GM21447 (cell line): ENCODE results near the gene DMAC1.

ENCODE experiments used
- ATAC-seq: cut with Tn5 transposase; IDR thresholded peaks from one replicate; pipeline ENCODE4 v1.9.1; 2021; ENCODE audit not compliant: unreplicated experiment

The DMAC1 gene, protein sequence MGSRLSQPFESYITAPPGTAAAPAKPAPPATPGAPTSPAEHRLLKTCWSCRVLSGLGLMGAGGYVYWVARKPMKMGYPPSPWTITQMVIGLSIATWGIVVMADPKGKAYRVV

DNA sequence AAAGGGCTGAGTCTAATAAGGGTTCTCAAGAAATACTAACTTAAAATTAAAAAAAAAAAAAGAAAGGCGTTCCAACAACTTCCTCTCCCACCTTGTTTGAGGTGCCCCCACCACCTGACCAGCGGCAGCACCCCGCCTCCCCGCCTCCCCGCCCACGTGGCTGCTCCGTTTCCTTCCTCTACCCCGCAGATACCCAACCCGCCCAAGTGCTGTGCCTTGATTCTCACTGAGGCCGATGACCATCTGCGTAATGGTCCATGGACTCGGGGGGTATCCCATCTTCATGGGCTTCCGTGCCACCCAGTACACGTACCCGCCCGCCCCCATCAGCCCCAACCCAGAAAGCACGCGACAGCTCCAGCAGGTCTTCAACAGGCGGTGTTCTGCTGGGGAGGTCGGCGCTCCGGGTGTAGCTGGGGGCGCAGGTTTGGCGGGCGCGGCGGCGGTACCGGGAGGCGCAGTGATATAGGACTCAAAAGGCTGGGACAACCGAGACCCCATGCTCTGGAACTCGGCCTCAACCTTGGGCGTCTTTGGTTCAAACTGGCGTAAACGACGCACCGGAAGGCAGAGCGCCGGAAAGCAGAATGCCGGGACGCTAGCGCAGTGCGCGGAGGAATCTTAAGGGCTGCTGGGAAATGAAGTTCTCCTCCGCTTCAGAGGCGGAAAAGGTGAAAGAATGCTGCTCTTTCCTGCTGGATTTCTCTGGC lies at the start of gene DMAC1:
Gene DMAC1 (minus strand): TSS at position 545 of the 710 bp plus-strand sequence. CDS start 44 bp downstream, at position 501.
- peak; percentile 95 for ATAC-seq

DNA sequence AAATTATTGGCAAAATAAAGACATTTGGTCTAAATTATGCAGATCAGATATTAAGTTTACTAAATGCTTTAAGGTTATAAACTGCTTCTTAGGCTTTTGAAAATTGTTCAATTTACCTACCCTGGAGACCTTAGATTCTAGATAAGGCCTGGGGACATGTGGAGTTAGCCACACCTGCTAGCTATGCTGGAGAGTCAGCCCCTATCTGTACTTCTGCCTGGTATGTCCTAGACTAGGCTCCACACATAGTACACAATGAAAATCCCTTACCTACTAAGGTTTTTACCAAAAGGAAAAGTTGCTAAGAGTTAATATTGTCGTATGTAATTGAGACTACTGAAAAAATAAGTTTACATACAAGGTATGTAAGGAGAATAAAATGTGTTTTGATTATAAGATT lies 49.8 kb upstream of the DMAC1 start:
- ATAC-seq, result no peak

DNA sequence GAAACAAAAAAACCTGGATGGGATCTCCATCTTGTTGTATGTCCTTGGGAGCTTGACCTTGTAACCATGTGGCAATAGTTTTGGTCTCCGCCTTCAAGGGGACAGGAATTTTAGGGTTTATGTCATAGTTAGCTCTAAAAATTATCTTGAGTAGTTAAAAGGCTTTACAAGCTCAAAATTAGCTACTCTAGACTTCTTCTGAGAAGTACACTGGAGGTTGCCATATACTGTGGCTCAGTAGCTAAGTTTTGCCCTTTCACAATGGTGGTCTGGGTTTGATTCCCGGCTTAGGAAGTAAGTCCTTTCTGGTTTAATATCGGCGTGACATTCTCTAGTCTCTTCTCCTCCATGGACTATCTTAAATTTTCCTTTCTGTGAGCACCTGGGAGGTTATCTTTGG lies 48.9 kb upstream of the DMAC1 start:
- no peak for ATAC-seq

DNA sequence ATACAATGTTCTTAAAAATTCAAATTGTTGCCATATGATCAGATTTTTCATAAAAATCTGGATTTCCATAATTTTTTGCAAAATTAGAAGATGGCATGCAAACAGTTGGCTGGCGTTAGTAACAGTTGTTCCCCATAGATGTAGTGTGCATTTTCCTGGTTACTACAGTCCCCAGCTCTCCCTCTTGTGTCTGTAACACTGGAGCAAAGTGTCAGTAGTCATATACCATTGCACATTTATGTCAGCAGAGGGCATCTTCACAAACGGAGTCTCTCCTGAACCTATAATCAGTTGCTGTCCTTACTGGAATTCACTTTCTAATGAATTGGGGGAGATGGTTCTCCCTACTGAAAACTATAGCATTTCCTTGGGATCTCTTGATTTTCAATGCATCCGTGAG lies 44.7 kb upstream of the DMAC1 start:
- no peak for ATAC-seq

DNA sequence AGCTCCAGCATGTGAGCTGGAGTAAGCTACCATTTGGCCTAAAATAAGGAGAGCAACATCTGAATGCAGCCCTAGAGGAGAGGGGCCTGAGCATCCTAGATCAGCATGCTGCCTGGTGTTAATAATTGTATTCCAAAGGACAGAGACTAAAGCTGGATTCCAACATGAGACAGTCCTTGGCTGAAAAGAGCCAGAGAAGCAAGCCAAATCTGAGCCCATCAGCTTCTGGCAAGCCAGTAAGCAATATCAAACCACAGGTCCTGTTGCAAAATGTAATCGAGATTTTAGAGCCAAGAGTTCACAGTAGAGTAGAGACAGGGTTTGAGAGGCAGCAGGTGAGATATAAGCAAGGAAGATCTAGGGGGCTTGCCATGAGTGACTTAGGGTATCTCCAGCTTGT lies 42.3 kb upstream of the DMAC1 start:
- ATAC-seq, result no peak

DNA sequence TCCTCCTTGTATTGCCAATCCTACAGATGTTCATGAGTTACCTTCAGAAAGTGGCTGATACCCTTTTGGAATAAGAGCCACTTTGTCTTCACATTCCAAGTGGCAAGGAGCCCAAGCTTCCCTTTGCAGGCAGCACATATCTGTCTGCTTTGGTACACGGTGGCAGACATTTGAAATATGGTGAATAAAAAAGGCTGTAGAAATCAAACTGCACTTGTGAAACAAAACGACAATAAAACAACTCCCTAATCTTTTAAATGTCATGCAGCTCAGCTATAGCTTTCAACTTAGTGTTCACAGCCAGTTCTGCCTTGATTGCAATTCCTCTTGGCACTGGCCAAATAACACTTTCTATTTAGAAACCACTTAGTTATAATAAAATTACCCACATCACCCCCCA lies 35.0 kb upstream of the DMAC1 start:
- no peak for ATAC-seq

DNA sequence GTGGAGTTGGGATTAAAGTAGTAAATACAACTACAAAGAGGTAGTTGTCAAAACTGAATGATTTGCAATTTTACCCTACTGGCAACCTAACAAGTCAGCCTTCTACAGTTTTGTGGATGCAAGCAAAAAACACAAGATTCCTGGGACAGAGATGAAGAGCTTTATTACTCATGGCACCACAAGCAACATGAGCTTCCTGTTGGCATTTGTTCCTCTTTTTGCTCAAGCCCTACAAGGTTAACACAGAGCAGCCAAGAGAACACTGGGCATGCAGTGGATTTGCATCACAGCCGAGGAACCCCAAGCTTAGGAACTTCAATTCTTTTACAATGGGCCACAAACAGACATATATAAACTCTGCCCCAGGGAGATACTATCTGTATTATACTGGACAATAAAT lies 28.8 kb upstream of the DMAC1 start:
- no peak for ATAC-seq

DNA sequence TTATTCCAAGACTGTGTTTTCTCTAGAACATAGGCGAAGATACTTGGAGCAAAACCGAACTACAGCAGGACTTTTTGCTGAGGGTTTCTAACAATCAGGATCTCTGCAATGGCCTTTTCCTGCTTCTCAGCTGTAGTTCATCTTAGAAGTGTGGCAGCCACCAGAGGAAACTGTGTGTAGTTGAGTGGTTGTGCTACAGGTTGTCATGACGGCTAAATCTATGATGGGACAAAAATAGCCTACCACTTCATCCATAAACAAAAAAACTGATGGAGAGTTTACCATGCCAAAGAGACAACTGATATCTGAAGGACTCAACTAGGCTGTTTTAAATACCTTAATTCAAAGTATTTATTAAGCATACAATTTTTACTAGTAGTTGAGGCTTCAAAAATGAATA lies 28.2 kb upstream of the DMAC1 start:
- no peak for ATAC-seq

DNA sequence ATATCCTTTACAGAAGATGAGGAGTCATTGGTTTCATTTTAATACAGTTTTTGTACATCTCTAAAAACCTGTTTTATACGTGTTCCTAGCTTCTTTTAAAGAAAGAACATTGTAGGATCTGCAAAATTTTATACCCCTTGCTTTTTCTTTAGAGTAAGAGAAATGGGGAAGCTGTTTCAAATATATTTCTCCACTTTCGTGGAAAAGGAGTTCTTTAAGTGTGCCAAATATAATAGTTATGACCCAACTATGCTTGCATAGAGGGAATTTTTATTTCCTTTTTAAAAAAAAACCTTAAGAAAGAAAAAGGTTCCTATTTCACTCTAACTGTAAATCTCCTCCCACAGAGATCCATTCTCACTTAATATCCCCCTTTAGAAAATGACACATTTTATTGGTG lies 27.5 kb upstream of the DMAC1 start:
- no peak for ATAC-seq

DNA sequence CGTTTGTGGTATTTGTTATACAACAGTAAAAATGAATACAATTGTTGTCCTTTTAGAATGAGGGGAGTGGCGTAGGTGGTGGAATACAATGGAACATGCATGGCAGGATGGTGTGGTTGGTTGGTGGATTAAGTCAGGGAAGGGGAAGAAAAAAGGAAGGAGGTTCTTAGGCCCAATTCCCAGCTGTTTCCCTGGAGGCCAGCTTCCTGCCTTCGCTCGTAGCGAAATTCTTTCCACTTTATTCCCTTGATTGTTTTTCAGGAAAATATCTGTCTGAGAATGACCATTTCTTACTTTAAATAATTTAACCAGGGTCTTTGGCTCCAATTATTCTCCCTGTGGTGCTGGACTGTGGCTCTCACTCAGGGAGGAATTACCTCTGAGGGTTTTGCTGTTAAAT lies 24.1 kb upstream of the DMAC1 start:
- no peak for ATAC-seq

DNA sequence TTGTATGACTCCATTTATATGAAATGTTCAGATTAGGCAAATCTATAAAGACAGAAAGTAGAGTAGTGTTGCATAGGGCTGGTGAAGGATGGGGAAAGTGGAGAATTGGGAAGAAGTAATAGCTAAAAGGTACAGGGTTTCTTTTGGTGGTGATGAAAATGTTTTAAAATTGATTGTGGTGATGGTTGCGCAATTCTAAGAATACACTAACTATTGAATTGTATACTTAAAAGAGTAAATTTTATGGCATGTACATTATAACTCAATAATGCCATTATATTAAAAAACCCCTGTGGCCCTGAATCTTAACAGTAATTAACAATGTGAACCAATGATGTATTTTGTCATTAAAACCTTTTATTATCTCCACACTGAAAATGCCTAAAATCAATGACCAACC lies 20.4 kb upstream of the DMAC1 start:
- no peak for ATAC-seq

DNA sequence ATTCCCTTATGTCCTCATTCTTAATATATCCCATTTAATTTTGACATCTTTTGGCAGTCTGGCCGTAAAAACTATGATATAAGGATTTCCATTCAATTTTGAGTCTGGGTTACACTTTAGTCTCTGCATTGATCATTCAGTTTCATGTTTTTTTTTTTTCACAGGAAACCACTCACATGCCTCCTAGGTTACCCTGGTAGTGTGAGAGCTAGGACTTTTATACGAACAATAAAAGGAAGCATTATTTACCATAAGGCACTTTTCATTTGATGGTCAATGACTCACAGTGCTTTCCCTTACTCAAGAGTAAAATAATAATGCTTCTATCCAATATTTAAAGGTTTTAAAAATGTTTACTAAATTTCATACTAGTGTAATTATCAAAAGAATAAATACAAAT lies 16.4 kb upstream of the DMAC1 start:
- ATAC-seq, result no peak

DNA sequence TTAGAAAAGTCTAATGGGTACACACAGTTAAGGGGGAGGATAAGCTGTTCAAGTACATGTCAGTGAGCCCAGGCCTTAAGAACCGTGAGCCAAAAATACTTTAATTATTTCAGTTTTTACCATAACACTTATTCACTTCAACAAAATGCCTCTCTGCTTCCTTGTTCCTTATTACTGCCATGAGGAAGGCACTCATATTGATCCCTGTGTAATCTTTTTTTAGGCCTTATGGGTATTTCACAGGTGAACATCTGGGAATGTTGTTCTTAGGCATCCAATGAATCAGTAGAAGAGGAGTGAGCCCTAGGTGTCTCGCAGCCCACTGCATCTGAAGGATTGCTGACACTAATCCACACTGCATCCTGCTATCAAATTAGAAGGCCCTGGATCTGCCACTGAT lies 13.5 kb upstream of the DMAC1 start:
- ATAC-seq, result no peak

DNA sequence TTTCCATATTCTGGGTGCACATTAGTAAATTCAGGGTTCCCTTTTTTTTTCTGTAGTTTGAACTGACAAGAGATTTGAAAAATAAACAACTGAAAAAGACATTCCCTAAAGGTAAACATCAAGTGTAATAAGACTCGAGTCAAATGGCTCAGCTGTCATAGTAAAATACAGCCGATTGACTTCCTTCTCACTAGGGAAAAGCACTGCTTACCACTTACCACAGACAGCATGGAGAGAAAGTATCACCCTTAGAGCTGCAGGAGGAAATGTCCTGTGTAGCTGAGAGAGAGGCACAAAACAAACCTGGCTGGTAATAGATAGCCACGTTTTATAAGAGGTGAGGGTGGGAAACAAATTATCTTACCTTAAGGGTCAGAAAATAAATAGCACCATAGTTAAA lies 12.1 kb upstream of the DMAC1 start:
- ATAC-seq, result no peak

DNA sequence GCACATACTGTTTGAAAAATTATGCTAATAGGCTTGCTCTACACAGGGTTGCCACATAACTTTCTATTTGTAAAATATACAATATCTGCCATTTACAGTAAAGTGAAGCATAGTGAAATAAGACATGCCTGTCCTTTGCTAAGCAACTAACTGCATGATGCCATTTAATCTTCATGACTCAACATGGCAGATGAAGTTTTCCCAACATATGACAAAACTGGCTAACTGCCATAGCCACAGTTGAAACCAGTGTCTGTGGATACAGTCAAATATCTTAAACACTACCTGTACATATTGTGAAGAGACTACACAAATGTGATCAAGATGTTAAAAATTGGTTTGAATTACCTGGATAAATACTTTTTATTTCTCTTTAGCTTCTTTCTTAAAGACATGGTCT lies 3.1 kb upstream of the DMAC1 start:
- no peak for ATAC-seq

DNA sequence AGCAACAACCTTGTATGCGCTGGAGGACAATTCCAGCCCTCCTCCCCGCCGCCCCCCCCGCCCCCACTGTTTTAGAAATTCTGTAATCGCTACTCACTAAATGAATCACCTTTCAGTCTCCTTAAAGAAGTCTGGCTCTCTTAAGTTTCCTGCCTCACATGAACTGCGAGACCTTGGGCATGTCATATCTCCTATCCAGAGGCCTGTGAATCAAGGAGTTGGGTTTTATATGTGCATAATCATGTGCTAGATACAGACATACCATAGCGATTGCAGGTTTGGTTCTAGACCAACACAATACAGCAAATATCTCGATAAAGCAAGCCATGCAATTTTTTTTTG lies 337 bp upstream of the DMAC1 start:
- peak; percentile 14 for ATAC-seq

DNA sequence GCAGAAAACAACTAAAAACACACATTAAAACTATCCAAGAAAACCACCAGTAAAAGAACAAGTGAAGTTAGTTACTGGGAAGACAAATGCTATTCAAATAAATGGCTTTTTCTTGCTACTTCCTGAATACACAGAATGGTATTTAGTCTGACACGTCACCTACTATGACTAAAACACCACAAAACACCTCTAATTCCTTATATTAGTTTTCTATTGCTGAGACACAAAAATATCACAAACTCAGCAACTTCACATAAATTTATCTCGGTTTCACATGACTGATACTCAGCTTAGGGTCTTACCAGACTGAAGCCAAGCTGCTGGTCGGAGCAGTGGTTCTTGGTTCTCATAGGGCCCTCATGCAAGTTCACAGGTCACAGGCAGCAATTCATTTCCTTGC lies 5.4 kb downstream of the DMAC1 start:
- no peak for ATAC-seq

DNA sequence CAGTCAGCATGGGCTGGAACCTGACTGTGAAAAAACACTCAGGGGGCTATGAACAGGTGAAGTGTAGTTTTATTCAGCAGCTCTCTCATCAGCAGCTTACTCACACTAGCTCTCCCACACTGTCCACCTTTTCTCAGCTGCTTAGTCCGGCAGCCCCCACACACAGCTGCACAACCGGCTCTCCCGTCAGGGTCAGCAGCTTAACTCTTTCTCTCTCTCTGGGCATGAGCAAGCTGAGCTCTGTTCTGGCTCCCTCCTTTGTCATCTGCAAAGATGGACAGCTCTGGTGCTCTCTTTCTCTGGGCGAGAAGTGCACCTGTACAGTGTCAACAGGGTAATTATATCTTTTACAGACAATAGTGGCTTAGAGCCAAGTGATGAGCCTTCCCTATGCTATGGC lies 8.2 kb downstream of the DMAC1 start:
- ATAC-seq, result no peak

DNA sequence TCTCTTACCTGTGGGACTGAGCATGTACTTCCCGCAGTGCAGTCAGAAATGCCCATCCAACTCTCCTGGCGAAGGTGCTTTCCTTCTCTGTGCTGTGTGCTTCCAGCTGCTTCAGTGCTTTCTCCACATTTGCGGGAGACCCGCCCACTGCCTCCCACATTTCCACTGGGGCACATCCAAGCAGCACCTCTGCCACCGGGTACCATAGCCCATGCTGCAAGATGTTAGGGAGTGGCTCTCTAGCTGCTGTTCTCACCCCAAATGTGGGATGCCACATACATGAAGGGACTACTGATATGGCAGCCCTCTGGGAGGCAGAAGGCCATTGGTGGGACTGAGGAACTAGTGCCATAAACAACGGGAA lies 8.8 kb downstream of the DMAC1 start:
- no peak for ATAC-seq

DNA sequence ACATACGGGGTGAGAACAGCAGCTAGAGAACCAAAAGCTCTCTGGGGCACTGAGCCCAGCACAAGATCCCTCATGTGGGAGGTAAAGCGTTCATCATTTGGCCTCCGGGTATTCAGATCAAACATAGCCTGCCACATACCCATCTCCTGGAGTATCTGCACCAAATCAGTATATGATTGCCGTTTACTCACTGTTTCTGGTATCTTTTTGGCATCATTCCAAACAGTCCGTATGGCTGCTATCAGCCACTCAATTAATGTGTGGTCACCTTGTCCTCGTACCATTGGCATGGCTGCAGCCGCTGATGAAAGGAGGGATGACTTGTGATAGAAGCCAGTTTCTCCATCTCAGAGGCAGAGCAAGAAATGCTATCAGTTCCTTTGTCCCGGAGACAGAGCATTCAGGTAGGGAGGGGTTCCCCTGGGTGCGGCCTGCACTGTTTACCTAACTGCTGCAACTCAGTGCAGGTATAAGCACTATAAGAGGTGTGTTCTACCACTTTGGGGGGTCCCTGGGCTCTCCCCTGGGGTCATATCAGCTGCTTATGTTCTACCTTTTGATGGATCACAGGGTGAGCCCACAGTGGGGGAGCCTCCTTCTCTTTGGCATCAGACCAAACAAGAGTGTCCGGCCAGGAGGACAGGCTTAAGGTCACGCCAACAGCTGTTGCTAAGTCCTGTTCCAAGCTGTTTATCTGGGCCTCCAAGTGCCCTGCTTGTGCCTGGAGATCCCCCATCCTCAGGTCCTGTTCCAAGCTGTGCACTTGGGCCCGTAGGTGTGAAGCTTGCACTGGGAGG lies 9.4 kb downstream of the DMAC1 start:
- no peak for ATAC-seq

DNA sequence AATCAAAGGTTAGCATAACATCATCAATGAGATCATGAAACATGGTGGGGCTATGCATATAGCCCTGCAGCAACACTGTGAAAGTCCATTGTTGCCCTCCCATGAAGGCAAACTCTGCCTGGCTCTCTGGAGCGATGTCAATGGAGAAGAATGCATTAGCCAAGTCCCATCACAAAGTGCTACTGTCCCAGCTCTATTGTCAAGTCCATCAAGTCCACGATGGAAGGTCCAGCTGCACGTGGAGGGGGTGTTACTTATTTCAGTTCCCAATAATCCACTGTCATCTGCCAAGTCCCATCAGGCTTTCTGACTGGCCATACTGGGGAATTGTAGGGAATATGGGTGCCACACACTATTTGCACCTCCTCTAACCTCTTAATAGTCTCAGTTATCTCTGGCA lies 10.8 kb downstream of the DMAC1 start:
- ATAC-seq, result no peak

DNA sequence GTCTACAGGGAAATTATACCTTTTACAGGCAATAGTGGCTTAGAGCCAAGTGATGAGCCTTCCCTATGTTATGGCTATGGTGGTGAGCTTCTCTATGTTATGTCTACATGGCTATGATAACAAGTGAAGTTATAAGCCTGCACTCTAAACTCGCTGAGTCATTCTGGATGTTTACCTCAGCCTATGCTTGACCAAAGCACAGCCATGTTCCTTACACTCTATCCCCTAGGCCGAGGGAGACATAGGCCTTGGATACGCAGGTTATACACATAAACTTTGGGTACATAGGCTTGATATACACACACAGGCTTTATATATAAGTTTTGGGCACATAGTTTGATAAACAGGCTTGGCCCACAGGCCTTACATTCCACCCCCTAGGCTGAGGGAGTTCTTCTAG lies 13.8 kb downstream of the DMAC1 start:
- no peak for ATAC-seq

DNA sequence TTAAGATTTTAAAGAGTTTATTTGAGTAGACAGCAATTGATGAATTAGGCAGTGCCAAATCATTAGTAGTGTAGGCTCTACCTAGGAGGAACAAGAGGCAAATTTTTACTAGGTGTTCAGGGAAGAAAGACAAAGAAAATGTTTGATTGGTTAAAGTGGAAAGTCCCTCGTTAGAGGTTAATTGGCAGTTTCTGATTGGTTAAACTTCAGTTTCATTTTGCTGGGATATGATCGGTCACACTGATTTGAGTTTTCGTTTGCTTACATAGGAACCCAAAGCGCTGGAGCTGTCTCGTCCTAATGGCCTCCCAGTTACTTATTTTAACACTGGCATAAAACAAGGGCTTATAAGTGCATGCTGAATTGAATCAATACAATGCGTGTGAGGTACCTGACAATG lies 15.1 kb downstream of the DMAC1 start:
- no peak for ATAC-seq
